K562 (cell line): ENCODE data around the gene IPO7. TPM values are rescaled to one million over a fixed set of nuclear protein-coding genes. Genes with fewer than 3 reads are reported as not detected.

Experiments used
- ATAC-seq: fragments of 200-7000 bp; cut with Tn5 transposase; 3 replicates; pipeline ENCODE4 v1.9.1; 2020; ENCODE audit warnings: moderate library complexity
- BruUV-seq: library from RNA; stranded (reverse); fragments of 400-500 nt; replicated peaks from 2 replicates; lab custom pipeline; 2021; lab: Mats Ljungman, UMichigan
- CTCF ChIA-PET: fragments of 300-600 bp; formaldehyde crosslinking; extraction: SDS; loops from one replicate; lab custom pipeline; 2021; ENCODE audit warnings: low intra/inter-chr PET ratio; lab: Yijun Ruan, JAX
- POLR2A ChIA-PET: fragments of 300-600, 350-650 bp; sonication (Branson Sonifier 250); formaldehyde crosslinking; extraction: SDS; loops from one replicate; lab custom pipeline; 2021; ENCODE audit warnings: antibody characterized with exemption, inconsistent platforms; lab: Yijun Ruan, JAX
- DNase-seq, 4 experiments: peaks; one replicate each; pipeline versions ENCODE4 v3.0.0 to v3.0.0-alpha.2; 2011 to 2018; ENCODE audit warnings: low spot score in 3 of 4, mixed read lengths in 3 of 4; ENCODE audit errors: extremely low read depth in 1 of 4
- FAIRE-seq: peaks from 2 replicates; lab custom pipeline; 2011; peaks lifted over from hg19 to GRCh38; lab: Jason Lieb, UNC
- H2AFZ ChIP-seq: 2 replicates; pipeline ENCODE4 v1.6.0; 2011; ENCODE audit warnings: low read depth, low read length, control low read depth, inconsistent platforms
- H3K27ac ChIP-seq: fragments of 200-600 bp; 3 replicates; pipeline ENCODE4 v1.8.0; 2011; ENCODE audit warnings: low read depth, mild to moderate bottlenecking, control low read depth, inconsistent platforms, low read length, moderate library complexity, mixed read lengths; ENCODE audit errors: extremely low read depth
- H3K27me3 ChIP-seq, 2 experiments: fragments of 300-600 bp in 1 of 2; 2 replicates in 1 of 2; 3 replicates in 1 of 2; pipeline versions ENCODE4 v1.6.0 to v1.8.0; 2011; ENCODE audit warnings: inconsistent platforms in 2 of 2, low read length in 2 of 2, mild to moderate bottlenecking in 1 of 2, mixed read lengths in 1 of 2, moderate library complexity in 1 of 2; ENCODE audit not compliant: control insufficient read depth in 2 of 2, insufficient read depth in 2 of 2
- H3K36me3 ChIP-seq: fragments of 300-600 bp; 3 replicates; pipeline ENCODE4 v1.8.0; 2011; ENCODE audit warnings: mild to moderate bottlenecking, low read length, inconsistent platforms; ENCODE audit not compliant: control insufficient read depth, insufficient read depth
- H3K4me1 ChIP-seq, 2 experiments: fragments of 200-600 bp in 1 of 2; replicated peaks in 1 of 2; 2 replicates in 1 of 2; 3 replicates in 1 of 2; pipeline versions ENCODE4 v1.5.1 to v1.8.0; 2011; ENCODE audit warnings: inconsistent platforms in 2 of 2, low read length in 2 of 2, mild to moderate bottlenecking in 1 of 2, mixed read lengths in 1 of 2, moderate library complexity in 1 of 2; ENCODE audit not compliant: control insufficient read depth in 2 of 2, insufficient read depth in 2 of 2
- H3K4me2 ChIP-seq: 2 replicates; pipeline ENCODE4 v1.6.1; 2011; ENCODE audit warnings: low read length, control low read depth, inconsistent platforms, mixed read lengths; ENCODE audit not compliant: insufficient read depth
- H3K4me3 ChIP-seq: fragments of 200-600 bp; sonication (generic), shearing (Covaris generic); 2 replicates; pipeline ENCODE4 v1.5.1; 2016; ENCODE audit warnings: control low read depth, inconsistent platforms
- H3K79me2 ChIP-seq: fragments of 200-600 bp; 3 replicates; pipeline ENCODE4 v1.8.0; 2011; ENCODE audit warnings: low read length, inconsistent platforms; ENCODE audit not compliant: control insufficient read depth, insufficient read depth
- H3K9ac ChIP-seq, 2 experiments: 2 replicates each; pipeline versions ENCODE4 v1.6.0 to v1.6.1; 2011; ENCODE audit warnings: low read depth in 2 of 2, low read length in 2 of 2, control low read depth in 1 of 2, inconsistent platforms in 1 of 2, mild to moderate bottlenecking in 1 of 2, mixed read lengths in 1 of 2; ENCODE audit not compliant: insufficient read depth in 1 of 2
- H3K9me1 ChIP-seq: one replicate; pipeline ENCODE4 v1.6.0; 2011; ENCODE audit warnings: inconsistent platforms, mild to moderate bottlenecking, low read length, moderate library complexity; ENCODE audit not compliant: control insufficient read depth, insufficient read depth
- H3K9me3 ChIP-seq: replicated peaks from 2 replicates; pipeline ENCODE4 v1.5.1; 2011; ENCODE audit warnings: low read depth, low read length, inconsistent platforms; ENCODE audit not compliant: control insufficient read depth, insufficient read depth
- H4K20me1 ChIP-seq: replicated peaks from 2 replicates; pipeline ENCODE4 v1.6.1; 2011; ENCODE audit warnings: low read length, inconsistent platforms, mixed read lengths; ENCODE audit not compliant: control insufficient read depth, insufficient read depth
- ETV1 ChIP-seq: fragments of 450-650 bp; conservative IDR thresholded peaks from 2 replicates; pipeline ENCODE4 v1.6.1; 2016; ENCODE audit warnings: missing genetic modification characterization, control low read depth, low read depth, missing compliant biosample characterization
- FOXM1 ChIP-seq, 2 experiments: fragments of 450-650 bp in 1 of 2; sonication (generic) in 1 of 2; formaldehyde crosslinking in 1 of 2; IDR thresholded peaks; 2 replicates each; pipeline versions ENCODE4 v1.6.1 to v1.9.0; 2017 to 2022; ENCODE audit warnings: low read depth in 2 of 2, mild to moderate bottlenecking in 2 of 2, missing genetic modification reagents in 1 of 2, moderate library complexity in 1 of 2
- HNRNPUL1 ChIP-seq: fragments of 200-400 bp; formaldehyde crosslinking; IDR thresholded peaks from 2 replicates; pipeline ENCODE4 v1.6.1; 2017; ENCODE audit warnings: low read length
- MCM2 ChIP-seq: fragments of 450-650 bp; IDR thresholded peaks from 2 replicates; pipeline ENCODE4 v1.6.1; 2017; ENCODE audit warnings: low read depth, mild to moderate bottlenecking
- PHF21A ChIP-seq: fragments of 450-650 bp; IDR thresholded peaks from 2 replicates; pipeline ENCODE4 v1.6.1; 2017; ENCODE audit warnings: low read depth, borderline replicate concordance
- SMARCB1 ChIP-seq: IDR thresholded peaks from 2 replicates; pipeline ENCODE4 v1.6.1; 2011; ENCODE audit warnings: improper control_type of control experiment, low read depth; ENCODE audit not compliant: insufficient read length
- SMARCE1 ChIP-seq: fragments of 450-650 bp; IDR thresholded peaks from 2 replicates; pipeline ENCODE4 v1.7.1; 2016; ENCODE audit warnings: mild to moderate bottlenecking
- WGBS: fragments of 100-300 bp; shearing (Covaris generic); methylation state at CpG from one replicate; pipeline ENCODE4 v1.1.6; 2016; ENCODE audit warnings: low coverage, mixed read lengths; ENCODE audit not compliant: insufficient coverage; ENCODE audit errors: missing lambda C conversion rate; 5-methylcytosine and 5-hydroxymethylcytosine counted together
- in situ Hi-C: fragments of 300-500 bp; cut with MboI; formaldehyde crosslinking; loops from 4 replicates; pipeline ENCODE4 v1.15.0; 2018; ENCODE audit warnings: inconsistent platforms, mixed read lengths
- intact Hi-C: fragments of 100-400 bp; cut with micrococcal nuclease; formaldehyde crosslinking; loops from 2 replicates; pipeline ENCODE4 v1.14.2; 2022
- polyA plus RNA-seq, 8 experiments: library from polyadenylated mRNA; depleted of rRNA in 4 of 8; stranded (reverse) in 5 of 8; unstranded in 3 of 8; fragments of >200 nt; fragmentation: Nextera tagmentation in 2 of 8; fragmentation: Illumina TruSeq in 1 of 8; extraction: Ambion mirVana in 2 of 8; extraction: Trizol in 1 of 8; gene quantifications; 2 replicates each; pipeline versions ENCODE4 v1.2.1 to v1.2.3, GENCODE V29; 2011 to 2014; ENCODE audit warnings: inconsistent platforms in 1 of 8, missing spikeins in 1 of 8
- total RNA-seq, 7 experiments: library from RNA; depleted of rRNA in 6 of 7; stranded (reverse); fragments of >200 nt in 6 of 7; fragmentation: Illumina TruSeq in 2 of 7; extraction: Trizol in 2 of 7; gene quantifications; 2 replicates each; pipeline versions ENCODE4 v1.2.1 to v1.2.3, GENCODE V29; 2011 to 2021; ENCODE audit warnings: low replicate concordance in 1 of 7
- TF ChIP-seq, protein P1 (sequence below): IDR thresholded peaks from 2 replicates; pipeline ENCODE4 v1.6.1; 2011; ENCODE audit not compliant: insufficient read length; ENCODE audit errors: extremely low read depth
- TF ChIP-seq, protein P2 (sequence below): sonication (generic); formaldehyde crosslinking; IDR thresholded peaks from 2 replicates; pipeline ENCODE4 v1.8.0; 2022; ENCODE audit warnings: mild to moderate bottlenecking, missing genetic modification reagents
- TF ChIP-seq, protein P3 (sequence below), 2 experiments: fragments of 450-650 bp; IDR thresholded peaks; 2 replicates each; pipeline ENCODE4 v1.6.1; 2018; ENCODE audit warnings: mild to moderate bottlenecking in 2 of 2, low read depth in 1 of 2; ENCODE audit not compliant: partially characterized antibody in 2 of 2
- TF ChIP-seq, protein P4 (sequence below): fragments of 250-450 bp; sonication (Bioruptor Pico); IDR thresholded peaks from 2 replicates; pipeline ENCODE4 v1.4.0; 2020
- TF ChIP-seq, protein P5 (sequence below), 2 experiments: fragments of 450-650 bp in 1 of 2; sonication (generic) in 1 of 2; formaldehyde crosslinking; conservative IDR thresholded peaks; 2 replicates each; pipeline versions ENCODE4 v1.4.0 to v1.8.1; 2020 to 2022; ENCODE audit warnings: mild to moderate bottlenecking in 1 of 2, missing genetic modification reagents in 1 of 2

Gene IPO7
- total and polyA plus RNA-seq, 9 of the 15 experiments (the other 6 are each of a cell fraction or from before 2014, with no cell fraction given): 23.6 to 138 (median 110) TPM

DNA sequence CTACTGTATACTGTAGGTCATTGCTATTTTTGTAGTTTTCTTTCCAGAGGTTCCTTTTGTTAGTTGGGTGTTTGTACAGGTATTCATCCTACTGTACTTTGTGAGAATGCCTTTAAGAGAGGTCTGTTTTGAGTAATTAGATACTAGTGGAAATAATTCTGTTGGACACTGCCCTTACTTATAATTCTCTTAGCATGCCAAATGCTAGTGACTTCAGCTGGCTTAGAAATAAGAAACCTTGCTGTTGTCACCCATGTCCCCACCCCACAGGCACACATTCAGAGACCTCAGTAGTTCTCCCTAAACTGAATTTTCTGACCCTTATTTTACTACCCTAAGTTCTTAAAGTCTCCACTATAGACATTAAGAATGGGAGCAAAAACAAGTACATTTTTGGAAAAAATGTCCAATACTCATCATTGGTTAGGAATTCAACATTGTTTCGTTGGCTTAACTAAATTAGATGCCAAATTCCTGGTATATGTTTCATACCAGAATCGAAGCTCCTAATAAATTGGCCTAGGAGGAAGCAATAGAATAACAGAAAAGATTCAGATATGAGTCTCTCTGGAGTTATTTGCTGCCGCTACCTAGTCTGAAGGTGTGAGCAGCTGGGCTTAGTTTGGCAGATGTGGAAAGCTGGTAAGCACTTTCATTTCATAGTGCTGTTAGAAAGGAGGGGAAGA, 104.8 kb downstream of the IPO7 start (continued):
- TF ChIP-seq ETV1 (tag): no peak
- TF ChIP-seq MCM2: no peak

DNA sequence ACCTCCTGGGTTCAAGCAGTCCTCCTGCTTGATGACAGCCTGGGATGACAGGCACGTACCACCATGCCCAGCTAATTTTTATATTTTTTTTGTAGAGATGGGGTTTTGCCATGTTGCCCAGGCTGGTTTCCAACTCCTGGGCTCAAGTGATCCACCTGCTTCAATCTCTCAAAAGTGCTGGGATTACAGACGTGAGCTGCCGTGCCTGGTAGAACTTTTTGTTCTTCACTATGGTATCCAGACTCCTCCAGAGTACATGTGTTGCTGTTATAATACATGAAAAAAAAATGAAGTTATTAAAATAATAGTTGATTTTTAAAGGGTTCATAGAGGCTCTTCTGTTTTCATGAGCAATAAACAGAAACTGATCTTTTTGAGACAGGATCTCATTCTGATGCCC, 105.9 kb downstream of the IPO7 start:
- H3K27me3 ChIP-seq: no peaks in the 10 kb centered on the region
- H3K4me3 ChIP-seq: no peak overlapping the region
- DNase-seq: no peak
- H4K20me1 ChIP-seq: no peaks in the 10 kb centered on the region
- intact Hi-C loops (no loop called here), in situ Hi-C loops (no loop called here)
- no peak overlapping the region for H2AFZ ChIP-seq
- no peak overlapping the region for H3K9ac ChIP-seq
- no peaks in the 10 kb centered on the region for H3K79me2 ChIP-seq
- FAIRE-seq: no peak
- ChIA-PET POLR2A (interaction anchor here (0.6 to 1.3 kb wide), 6 partner anchors 12 to 967 kb away, joined by 3 read pairs; partner anchors contain the start of gene ZNF143), CTCF (no interaction called here)
- peaks cover 38% of the 10 kb centered on the region; the same call in 2 of the 3 replicates for H3K36me3 ChIP-seq
- no TSS peak for BruUV-seq
- H3K9me1 ChIP-seq: no peaks in the 10 kb centered on the region
- H3K9me3 ChIP-seq: no peaks in the 10 kb centered on the region
- H3K27ac ChIP-seq: no peak overlapping the region
- 94% methylated on average over 3 of the region's 3 CpGs for WGBS
- no peaks in the 10 kb centered on the region for H3K4me1 ChIP-seq
- H3K4me2 ChIP-seq: no peak overlapping the region
- no peak for ATAC-seq
- no peak for TF ChIP-seq SMARCB1
- TF ChIP-seq SMARCE1: no peak
- TF ChIP-seq, protein P1, sequence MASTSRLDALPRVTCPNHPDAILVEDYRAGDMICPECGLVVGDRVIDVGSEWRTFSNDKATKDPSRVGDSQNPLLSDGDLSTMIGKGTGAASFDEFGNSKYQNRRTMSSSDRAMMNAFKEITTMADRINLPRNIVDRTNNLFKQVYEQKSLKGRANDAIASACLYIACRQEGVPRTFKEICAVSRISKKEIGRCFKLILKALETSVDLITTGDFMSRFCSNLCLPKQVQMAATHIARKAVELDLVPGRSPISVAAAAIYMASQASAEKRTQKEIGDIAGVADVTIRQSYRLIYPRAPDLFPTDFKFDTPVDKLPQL: no peak
- no peak for TF ChIP-seq FOXM1 (IDR thresholded peaks at IDR 0.05; ENCODE audit: low read depth)
- TF ChIP-seq FOXM1 (CRISPR knock-in tag; IDR thresholded peaks at IDR 0.05; ENCODE audit: low read depth): no peak
- TF ChIP-seq, protein P2, sequence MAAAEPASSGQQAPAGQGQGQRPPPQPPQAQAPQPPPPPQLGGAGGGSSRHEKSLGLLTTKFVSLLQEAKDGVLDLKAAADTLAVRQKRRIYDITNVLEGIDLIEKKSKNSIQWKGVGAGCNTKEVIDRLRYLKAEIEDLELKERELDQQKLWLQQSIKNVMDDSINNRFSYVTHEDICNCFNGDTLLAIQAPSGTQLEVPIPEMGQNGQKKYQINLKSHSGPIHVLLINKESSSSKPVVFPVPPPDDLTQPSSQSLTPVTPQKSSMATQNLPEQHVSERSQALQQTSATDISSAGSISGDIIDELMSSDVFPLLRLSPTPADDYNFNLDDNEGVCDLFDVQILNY (CRISPR knock-in tag): no peak
- TF ChIP-seq PHF21A: no peak
- TF ChIP-seq, protein P3, sequence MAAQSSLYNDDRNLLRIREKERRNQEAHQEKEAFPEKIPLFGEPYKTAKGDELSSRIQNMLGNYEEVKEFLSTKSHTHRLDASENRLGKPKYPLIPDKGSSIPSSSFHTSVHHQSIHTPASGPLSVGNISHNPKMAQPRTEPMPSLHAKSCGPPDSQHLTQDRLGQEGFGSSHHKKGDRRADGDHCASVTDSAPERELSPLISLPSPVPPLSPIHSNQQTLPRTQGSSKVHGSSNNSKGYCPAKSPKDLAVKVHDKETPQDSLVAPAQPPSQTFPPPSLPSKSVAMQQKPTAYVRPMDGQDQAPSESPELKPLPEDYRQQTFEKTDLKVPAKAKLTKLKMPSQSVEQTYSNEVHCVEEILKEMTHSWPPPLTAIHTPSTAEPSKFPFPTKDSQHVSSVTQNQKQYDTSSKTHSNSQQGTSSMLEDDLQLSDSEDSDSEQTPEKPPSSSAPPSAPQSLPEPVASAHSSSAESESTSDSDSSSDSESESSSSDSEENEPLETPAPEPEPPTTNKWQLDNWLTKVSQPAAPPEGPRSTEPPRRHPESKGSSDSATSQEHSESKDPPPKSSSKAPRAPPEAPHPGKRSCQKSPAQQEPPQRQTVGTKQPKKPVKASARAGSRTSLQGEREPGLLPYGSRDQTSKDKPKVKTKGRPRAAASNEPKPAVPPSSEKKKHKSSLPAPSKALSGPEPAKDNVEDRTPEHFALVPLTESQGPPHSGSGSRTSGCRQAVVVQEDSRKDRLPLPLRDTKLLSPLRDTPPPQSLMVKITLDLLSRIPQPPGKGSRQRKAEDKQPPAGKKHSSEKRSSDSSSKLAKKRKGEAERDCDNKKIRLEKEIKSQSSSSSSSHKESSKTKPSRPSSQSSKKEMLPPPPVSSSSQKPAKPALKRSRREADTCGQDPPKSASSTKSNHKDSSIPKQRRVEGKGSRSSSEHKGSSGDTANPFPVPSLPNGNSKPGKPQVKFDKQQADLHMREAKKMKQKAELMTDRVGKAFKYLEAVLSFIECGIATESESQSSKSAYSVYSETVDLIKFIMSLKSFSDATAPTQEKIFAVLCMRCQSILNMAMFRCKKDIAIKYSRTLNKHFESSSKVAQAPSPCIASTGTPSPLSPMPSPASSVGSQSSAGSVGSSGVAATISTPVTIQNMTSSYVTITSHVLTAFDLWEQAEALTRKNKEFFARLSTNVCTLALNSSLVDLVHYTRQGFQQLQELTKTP (IDR thresholded peaks at IDR 0.05; ENCODE audit: low read depth in 1 of 2, partially characterized antibody in 2 of 2): no peak
- TF ChIP-seq, protein P4, sequence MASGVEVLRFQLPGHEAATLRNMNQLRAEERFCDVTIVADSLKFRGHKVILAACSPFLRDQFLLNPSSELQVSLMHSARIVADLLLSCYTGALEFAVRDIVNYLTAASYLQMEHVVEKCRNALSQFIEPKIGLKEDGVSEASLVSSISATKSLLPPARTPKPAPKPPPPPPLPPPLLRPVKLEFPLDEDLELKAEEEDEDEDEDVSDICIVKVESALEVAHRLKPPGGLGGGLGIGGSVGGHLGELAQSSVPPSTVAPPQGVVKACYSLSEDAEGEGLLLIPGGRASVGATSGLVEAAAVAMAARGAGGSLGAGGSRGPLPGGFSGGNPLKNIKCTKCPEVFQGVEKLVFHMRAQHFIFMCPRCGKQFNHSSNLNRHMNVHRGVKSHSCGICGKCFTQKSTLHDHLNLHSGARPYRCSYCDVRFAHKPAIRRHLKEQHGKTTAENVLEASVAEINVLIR: no peak
- TF ChIP-seq, protein P5, sequence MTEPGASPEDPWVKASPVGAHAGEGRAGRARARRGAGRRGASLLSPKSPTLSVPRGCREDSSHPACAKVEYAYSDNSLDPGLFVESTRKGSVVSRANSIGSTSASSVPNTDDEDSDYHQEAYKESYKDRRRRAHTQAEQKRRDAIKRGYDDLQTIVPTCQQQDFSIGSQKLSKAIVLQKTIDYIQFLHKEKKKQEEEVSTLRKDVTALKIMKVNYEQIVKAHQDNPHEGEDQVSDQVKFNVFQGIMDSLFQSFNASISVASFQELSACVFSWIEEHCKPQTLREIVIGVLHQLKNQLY (CRISPR knock-in tag; conservative IDR thresholded peaks at IDR 0.05): no peak
- TF ChIP-seq HNRNPUL1: no peak
